CD4-positive, alpha-beta memory T cell (primary cell): ENCODE data around the gene TOPAZ1. TPM values are rescaled to one million over a fixed set of nuclear protein-coding genes. Genes with fewer than 3 reads are reported as not detected.

ENCODE experiments used
- CTCF ChIA-PET: fragments of 350-600 bp; sonication (Branson Sonifier 250); formaldehyde crosslinking; loops from one replicate; lab custom pipeline; 2021; ENCODE audit warnings: inconsistent platforms; ENCODE audit not compliant: partially characterized antibody; lab: Charles Lee
- POLR2A ChIA-PET: fragments of 350-600 bp; sonication (Branson Sonifier 250); formaldehyde crosslinking; loops from one replicate; lab custom pipeline; 2021; ENCODE audit not compliant: partially characterized antibody; lab: Charles Lee
- DNase-seq, 5 donors: peaks; one replicate each; pipeline versions ENCODE4 v3.0.0 to v3.0.0-alpha.2; 2020 to 2022; ENCODE audit warnings: mixed read lengths in 1 of 5
- H3K27ac ChIP-seq: one replicate; pipeline ENCODE4 v1.7.0; 2013; ENCODE audit warnings: low read depth, low read length
- H3K27me3 ChIP-seq: 2 replicates; pipeline ENCODE4 v1.7.0; 2013; ENCODE audit warnings: mild to moderate bottlenecking, low read length, moderate library complexity; ENCODE audit not compliant: insufficient read depth
- H3K36me3 ChIP-seq: 2 replicates; pipeline ENCODE4 v1.7.0; 2013; ENCODE audit warnings: mild to moderate bottlenecking, low read length, moderate library complexity; ENCODE audit not compliant: insufficient read depth
- H3K4me1 ChIP-seq: 2 replicates; pipeline ENCODE4 v1.7.0; 2013; ENCODE audit warnings: mild to moderate bottlenecking, low read length, moderate library complexity; ENCODE audit not compliant: insufficient read depth
- H3K4me3 ChIP-seq, 2 donors: one replicate each; pipeline ENCODE4 v1.7.0; 2013; ENCODE audit warnings: low read length in 2 of 2, mild to moderate bottlenecking in 1 of 2
- H3K9me3 ChIP-seq, 2 donors: one replicate each; pipeline ENCODE4 v1.7.0; 2013; ENCODE audit warnings: low read length in 2 of 2, control low read depth in 1 of 2; ENCODE audit not compliant: control insufficient read depth in 1 of 2
- H3K27ac Mint-ChIP-seq, 7 donors: one replicate each; pipeline ENCODE4 v1.8.0; 2020 to 2021; ENCODE audit warnings: mixed read lengths in 7 of 7, mild to moderate bottlenecking in 6 of 7, inconsistent platforms in 3 of 7, moderate library complexity in 3 of 7
- H3K27me3 Mint-ChIP-seq, 2 donors: one replicate each; pipeline ENCODE4 v1.8.0; 2020 to 2021; ENCODE audit warnings: mixed read lengths in 2 of 2
- H3K36me3 Mint-ChIP-seq, 2 donors: one replicate each; pipeline ENCODE4 v1.8.0; 2020 to 2021; ENCODE audit warnings: mixed read lengths in 2 of 2, inconsistent platforms in 1 of 2, mild to moderate bottlenecking in 1 of 2
- H3K4me1 Mint-ChIP-seq, 4 donors: one replicate each; pipeline ENCODE4 v1.8.0; 2020 to 2021; ENCODE audit warnings: mixed read lengths in 4 of 4, mild to moderate bottlenecking in 1 of 4
- H3K4me3 Mint-ChIP-seq, 8 donors: one replicate each; pipeline ENCODE4 v1.8.0; 2020 to 2021; ENCODE audit warnings: mixed read lengths in 8 of 8, mild to moderate bottlenecking in 7 of 8, moderate library complexity in 6 of 8, inconsistent platforms in 3 of 8
- H3K9me3 Mint-ChIP-seq, 8 donors: one replicate each; pipeline ENCODE4 v1.8.0; 2020 to 2021; ENCODE audit warnings: mixed read lengths in 8 of 8, mild to moderate bottlenecking in 5 of 8, inconsistent platforms in 3 of 8, moderate library complexity in 1 of 8
- intact Hi-C: fragments of 100-400 bp; cut with micrococcal nuclease; formaldehyde crosslinking; loops from one replicate; pipeline ENCODE4 v1.15.1; 2023
- polyA plus RNA-seq, 2 donors: library from polyadenylated mRNA; unstranded; fragments of 300-500 nt; fragmentation: Illumina TruSeq; gene quantifications; one replicate each; pipeline ENCODE4 v1.2.3, GENCODE V29; 2021
- total RNA-seq, 2 experiments: library from RNA; stranded (reverse); gene quantifications; one replicate each; pipeline ENCODE4 v1.2.3, GENCODE V29; 2021

TOPAZ1 gene
- total and polyA plus RNA-seq, 4 experiments from 2014 or later: not detected

DNA sequence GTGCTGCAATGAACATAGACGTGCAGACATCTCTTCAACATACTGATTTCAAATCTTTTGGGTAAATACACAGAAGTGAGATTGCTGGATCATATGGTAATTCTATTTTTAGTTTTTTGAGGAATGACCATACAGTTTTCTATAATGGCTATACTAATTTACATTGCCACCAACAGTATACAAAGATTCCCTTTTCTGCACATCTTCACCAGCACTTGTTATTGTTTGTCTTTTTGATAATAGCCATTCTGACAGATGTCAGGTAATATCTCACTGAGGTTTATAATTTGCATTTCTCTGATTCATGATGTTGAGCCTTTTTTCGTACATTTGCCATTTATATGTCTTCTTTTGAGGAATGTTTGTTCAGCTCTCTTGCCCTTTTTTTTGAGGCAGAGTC is 30.5 kb downstream of the TOPAZ1 start:
- no peaks in the 10 kb centered on the region for H3K27me3 ChIP-seq
- no peak for DNase-seq
- H3K36me3 Mint-ChIP-seq: no peaks in the 10 kb centered on the region
- H3K27ac ChIP-seq: no peak overlapping the region
- H3K9me3 Mint-ChIP-seq: peaks cover 0 to 17% (median 9%) of the 10 kb centered on the region in 8 donors
- H3K9me3 ChIP-seq: peaks cover 0 to 3% of the 10 kb centered on the region in 2 donors
- intact Hi-C loops: no loop called here
- no peak overlapping the region for H3K27ac Mint-ChIP-seq
- no peak overlapping the region for H3K4me3 Mint-ChIP-seq
- ChIA-PET POLR2A (no interaction called here), CTCF (no interaction called here)
- no peaks in the 10 kb centered on the region for H3K4me1 ChIP-seq
- no peaks in the 10 kb centered on the region for H3K4me1 Mint-ChIP-seq
- no peak overlapping the region for H3K4me3 ChIP-seq
- H3K27me3 Mint-ChIP-seq: peaks cover 5 to 6% of the 10 kb centered on the region in 2 donors
- H3K36me3 ChIP-seq: no peaks in the 10 kb centered on the region

DNA sequence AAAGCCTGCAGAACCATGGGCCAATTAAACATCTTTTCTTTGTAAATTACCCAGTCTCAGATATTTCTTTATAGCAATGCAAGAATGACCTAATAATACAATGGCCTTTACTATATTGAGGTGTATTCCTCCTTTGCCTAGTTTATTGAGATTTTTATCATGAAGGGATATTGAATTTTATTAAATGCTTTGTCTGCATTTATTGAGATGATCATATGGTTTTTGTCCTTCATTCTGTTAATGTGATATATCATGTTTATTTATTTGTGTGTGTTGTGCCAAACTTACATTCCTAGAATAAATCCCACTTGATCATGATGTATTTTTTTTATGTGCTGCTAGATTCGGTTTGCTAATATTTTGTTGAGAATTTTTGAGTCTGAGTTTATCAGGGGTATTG is 36.2 kb downstream of the TOPAZ1 start:
- H3K27me3 Mint-ChIP-seq: peaks cover 7 to 11% of the 10 kb centered on the region in 2 donors
- no peak for DNase-seq
- Histone ChIP-seq H3K36me3 (no peaks in the 10 kb centered on the region), H3K27ac (no peak overlapping the region), H3K4me3 (no peak overlapping the region), H3K9me3 (no peaks in the 10 kb centered on the region), H3K27me3 (no peaks in the 10 kb centered on the region), H3K4me1 (no peaks in the 10 kb centered on the region)
- ChIA-PET CTCF (no interaction called here), POLR2A (no interaction called here)
- intact Hi-C loops: no loop called here
- peaks cover 0 to 6% of the 10 kb centered on the region in 2 donors for H3K36me3 Mint-ChIP-seq
- no peaks in the 10 kb centered on the region for H3K4me1 Mint-ChIP-seq
- peaks cover 0 to 12% (median 10%) of the 10 kb centered on the region in 8 donors for H3K9me3 Mint-ChIP-seq
- H3K27ac Mint-ChIP-seq: no peak overlapping the region
- no peak overlapping the region for H3K4me3 Mint-ChIP-seq

DNA sequence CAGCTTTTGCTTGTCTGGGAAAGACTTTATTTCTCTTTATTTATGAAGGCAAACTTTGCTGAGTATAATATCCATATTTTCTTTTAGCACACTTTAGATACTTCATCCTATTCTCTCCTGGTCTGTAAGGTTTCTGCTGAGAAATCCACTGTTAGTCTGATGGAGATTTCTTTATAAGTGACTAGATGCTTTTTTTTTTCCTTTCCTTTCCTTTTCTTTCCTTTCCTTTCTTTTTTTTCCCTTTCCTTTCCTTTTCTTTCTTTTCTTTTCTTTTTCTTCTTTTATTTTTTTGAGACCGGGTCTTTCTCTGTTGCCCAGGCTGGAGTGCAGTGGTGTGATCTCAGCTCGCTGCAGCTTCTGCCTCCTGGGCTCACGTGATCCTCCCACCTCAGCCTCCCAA is 38.4 kb downstream of the TOPAZ1 start:
- no peak overlapping the region for H3K4me3 Mint-ChIP-seq
- H3K27me3 ChIP-seq: no peaks in the 10 kb centered on the region
- no peak overlapping the region for H3K4me3 ChIP-seq
- H3K4me1 ChIP-seq: no peaks in the 10 kb centered on the region
- H3K36me3 ChIP-seq: no peaks in the 10 kb centered on the region
- no peak for DNase-seq
- no peak overlapping the region for H3K27ac ChIP-seq
- POLR2A ChIA-PET: no interaction called here
- H3K9me3 ChIP-seq: no peaks in the 10 kb centered on the region
- H3K9me3 Mint-ChIP-seq: peaks cover 0 to 12% (median 10%) of the 10 kb centered on the region in 8 donors
- H3K27me3 Mint-ChIP-seq: peaks cover 4 to 14% of the 10 kb centered on the region in 2 donors
- CTCF ChIA-PET: no interaction called here
- intact Hi-C loops: no loop called here
- H3K4me1 Mint-ChIP-seq: no peaks in the 10 kb centered on the region
- peaks cover 0 to 6% of the 10 kb centered on the region in 2 donors for H3K36me3 Mint-ChIP-seq
- H3K27ac Mint-ChIP-seq: no peak overlapping the region

DNA sequence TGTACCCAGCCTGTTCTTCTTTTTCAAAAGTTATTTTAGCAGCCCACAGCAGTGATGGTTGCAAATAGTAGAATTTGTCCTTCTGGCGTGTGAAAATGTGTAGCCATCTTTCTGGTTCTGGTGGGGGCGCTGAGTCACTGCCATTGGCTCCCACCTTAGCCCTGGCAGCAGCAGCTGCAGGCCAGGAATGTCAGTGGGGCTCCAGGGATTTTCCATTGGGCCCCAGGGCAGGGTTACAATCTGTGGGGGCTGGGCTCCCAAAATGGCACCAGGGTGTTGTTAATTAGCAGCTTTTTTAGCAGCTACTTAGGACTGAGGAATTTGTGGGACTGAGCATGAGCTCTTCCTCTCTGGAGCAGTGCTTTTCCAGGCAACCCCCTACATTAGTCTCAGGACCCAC is 38.9 kb downstream of the TOPAZ1 start:
- Histone ChIP-seq H3K4me1 (no peaks in the 10 kb centered on the region), H3K27me3 (no peaks in the 10 kb centered on the region), H3K9me3 (no peaks in the 10 kb centered on the region), H3K4me3 (no peak overlapping the region), H3K36me3 (no peaks in the 10 kb centered on the region), H3K27ac (no peak overlapping the region)
- Mint-ChIP-seq H3K27ac (no peak overlapping the region), H3K4me3 (no peak overlapping the region), H3K36me3 (peaks cover 0 to 6% of the 10 kb centered on the region in 2 donors), H3K9me3 (peaks cover 0 to 12% (median 8%) of the 10 kb centered on the region in 8 donors), H3K4me1 (no peaks in the 10 kb centered on the region), H3K27me3 (peaks cover 2 to 10% of the 10 kb centered on the region in 2 donors)
- ChIA-PET CTCF (no interaction called here), POLR2A (no interaction called here)
- DNase-seq: no peak
- intact Hi-C loops: no loop called here

DNA sequence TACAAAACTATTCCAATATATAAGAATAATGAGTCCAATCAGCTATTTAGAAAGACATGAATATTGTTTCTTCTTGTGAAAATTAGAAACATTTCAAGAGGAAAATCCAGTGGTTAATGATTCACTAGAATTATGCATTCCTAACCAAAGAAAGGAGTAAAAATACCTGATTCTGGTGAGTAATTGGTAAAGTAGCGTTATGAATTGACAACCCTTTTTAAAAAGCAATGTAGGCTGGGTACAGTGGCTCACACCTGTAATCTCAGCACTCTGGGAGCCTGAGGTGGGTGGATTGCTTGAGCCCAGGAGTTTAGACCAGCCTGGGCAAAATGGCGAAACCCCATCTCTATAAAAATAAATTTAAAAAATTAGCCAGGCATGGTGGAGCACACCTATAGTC is 43.3 kb downstream of the TOPAZ1 start:
- no peaks in the 10 kb centered on the region for H3K9me3 ChIP-seq
- no peaks in the 10 kb centered on the region for H3K27me3 ChIP-seq
- H3K9me3 Mint-ChIP-seq: no peaks in the 10 kb centered on the region
- no peaks in the 10 kb centered on the region for H3K4me1 Mint-ChIP-seq
- no peaks in the 10 kb centered on the region for H3K36me3 ChIP-seq
- no peak overlapping the region for H3K4me3 ChIP-seq
- POLR2A ChIA-PET: no interaction called here
- H3K4me1 ChIP-seq: no peaks in the 10 kb centered on the region
- no peak for DNase-seq
- H3K36me3 Mint-ChIP-seq: no peaks in the 10 kb centered on the region
- no peak overlapping the region for H3K27ac Mint-ChIP-seq
- no peak overlapping the region for H3K4me3 Mint-ChIP-seq
- intact Hi-C loops: no loop called here
- no peak overlapping the region for H3K27ac ChIP-seq
- H3K27me3 Mint-ChIP-seq: peaks cover 2 to 17% of the 10 kb centered on the region in 2 donors
- CTCF ChIA-PET: no interaction called here

DNA sequence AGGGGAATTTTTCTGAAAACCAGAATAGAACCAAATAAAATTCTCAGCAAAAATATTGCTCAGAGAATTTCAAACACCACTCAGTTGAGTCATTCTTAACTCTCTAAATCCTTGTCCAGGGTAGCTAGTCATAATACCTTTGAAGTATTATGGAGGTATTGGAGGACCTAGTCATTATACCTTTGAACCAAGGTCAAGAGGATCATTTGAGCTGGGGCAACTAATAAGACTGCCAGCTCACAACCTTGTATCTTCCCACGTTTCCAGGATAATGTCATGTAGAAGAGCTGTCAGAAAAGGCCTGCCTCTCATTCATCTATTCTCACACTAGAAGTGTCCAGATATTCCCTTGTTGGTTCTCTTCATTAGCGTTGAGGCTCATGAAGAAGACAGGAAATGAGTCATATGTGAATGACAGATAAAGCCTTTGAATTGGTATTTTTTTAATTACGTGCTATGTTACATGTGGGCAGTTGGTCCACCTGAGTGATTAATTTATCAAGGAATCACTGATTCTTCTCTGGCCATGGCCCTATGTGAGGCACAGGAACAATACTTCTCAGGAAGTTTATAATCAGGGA is 48.3 kb downstream of the TOPAZ1 start:
- POLR2A ChIA-PET: no interaction called here
- CTCF ChIA-PET: no interaction called here
- Histone ChIP-seq H3K9me3 (no peaks in the 10 kb centered on the region), H3K4me3 (no peak overlapping the region), H3K27ac (no peak overlapping the region), H3K4me1 (no peaks in the 10 kb centered on the region), H3K27me3 (peaks cover 8% of the 10 kb centered on the region), H3K36me3 (no peaks in the 10 kb centered on the region)
- intact Hi-C loops: no loop called here
- DNase-seq: no peak
- H3K4me3 Mint-ChIP-seq: no peak overlapping the region
- peaks cover 4 to 8% of the 10 kb centered on the region in 2 donors for H3K27me3 Mint-ChIP-seq
- H3K36me3 Mint-ChIP-seq: no peaks in the 10 kb centered on the region
- H3K4me1 Mint-ChIP-seq: no peaks in the 10 kb centered on the region
- no peaks in the 10 kb centered on the region for H3K9me3 Mint-ChIP-seq
- no peak overlapping the region for H3K27ac Mint-ChIP-seq

DNA sequence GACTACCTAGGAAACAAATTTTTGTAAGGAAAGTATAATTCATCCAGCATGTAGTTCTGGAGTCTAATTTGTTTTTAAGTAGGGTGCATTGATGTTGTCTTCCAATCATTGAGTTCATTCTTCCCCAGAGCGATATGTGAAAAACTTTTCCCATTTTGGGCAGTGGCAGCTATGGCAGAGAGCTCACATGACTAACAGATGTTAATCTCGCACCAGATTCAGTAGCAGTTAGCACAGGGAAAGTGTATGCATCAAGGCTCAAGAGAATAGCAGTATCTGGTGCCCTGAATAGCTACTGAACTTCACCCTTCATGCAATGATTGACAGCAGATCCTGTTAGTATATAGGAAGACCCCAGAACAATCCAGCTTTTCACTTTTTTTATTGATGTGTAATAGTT is 50.6 kb downstream of the TOPAZ1 start:
- H3K9me3 Mint-ChIP-seq: no peaks in the 10 kb centered on the region
- POLR2A ChIA-PET: no interaction called here
- Histone ChIP-seq H3K4me3 (no peak overlapping the region), H3K36me3 (no peaks in the 10 kb centered on the region), H3K9me3 (no peaks in the 10 kb centered on the region), H3K4me1 (no peaks in the 10 kb centered on the region), H3K27me3 (peaks cover 8% of the 10 kb centered on the region), H3K27ac (no peak overlapping the region)
- DNase-seq: no peak
- no peak overlapping the region for H3K4me3 Mint-ChIP-seq
- intact Hi-C loops: no loop called here
- no peak overlapping the region for H3K27ac Mint-ChIP-seq
- H3K27me3 Mint-ChIP-seq: peaks cover 15% of the 10 kb centered on the region in 2 donors
- no peaks in the 10 kb centered on the region for H3K36me3 Mint-ChIP-seq
- CTCF ChIA-PET: no interaction called here
- no peaks in the 10 kb centered on the region for H3K4me1 Mint-ChIP-seq

DNA sequence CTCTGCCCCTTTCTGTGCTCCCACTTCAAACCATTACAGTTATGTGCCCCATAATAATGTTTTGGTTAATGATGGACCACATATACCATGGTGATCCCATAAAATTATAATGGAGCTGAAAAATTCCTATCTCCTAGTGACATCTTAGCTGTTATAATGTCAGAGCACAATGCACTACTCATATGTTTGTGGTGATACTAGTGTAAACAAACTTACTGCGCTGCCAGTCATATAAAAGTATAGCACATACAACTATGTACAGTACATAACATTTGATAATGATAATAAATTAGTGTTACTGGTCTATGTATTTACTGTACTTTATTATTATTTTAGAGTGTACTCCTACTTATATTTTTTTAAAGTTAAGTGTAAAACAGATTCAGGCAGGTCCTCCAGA is 51.3 kb downstream of the TOPAZ1 start:
- Mint-ChIP-seq H3K4me3 (no peak overlapping the region), H3K36me3 (no peaks in the 10 kb centered on the region), H3K27me3 (peaks cover 15% of the 10 kb centered on the region in 2 donors), H3K9me3 (no peaks in the 10 kb centered on the region), H3K27ac (no peak overlapping the region), H3K4me1 (no peaks in the 10 kb centered on the region)
- ChIA-PET POLR2A (no interaction called here), CTCF (no interaction called here)
- intact Hi-C loops: no loop called here
- no peak for DNase-seq
- H3K27me3 ChIP-seq: peaks cover 8% of the 10 kb centered on the region
- no peak overlapping the region for H3K4me3 ChIP-seq
- H3K4me1 ChIP-seq: no peaks in the 10 kb centered on the region
- H3K9me3 ChIP-seq: no peaks in the 10 kb centered on the region
- no peak overlapping the region for H3K27ac ChIP-seq
- H3K36me3 ChIP-seq: no peaks in the 10 kb centered on the region
